ENCODE measurements around the gene TICAM1.

GRCh38 chr19:4861147-4861546, 29.6 kb upstream of the TICAM1 start:
- TF ChIP-seq CTCF (IDR thresholded peaks at IDR 0.05) (no peak), POLR2A (IDR thresholded peaks at IDR 0.05) (no peak)

Data from tibial nerve (tissue), 3 donors.